Neural crest cell (in vitro differentiated cells): Measurements from ENCODE around the gene SH2D7. TPM values are rescaled to one million over a fixed set of nuclear protein-coding genes. Genes with fewer than 3 reads are reported as not detected.

Source experiments
- DNase-seq: peaks from one replicate; pipeline ENCODE4 v3.0.0; 2021; ENCODE audit warnings: low read depth, mixed read lengths, low spot score
- H3K27ac Mint-ChIP-seq: one replicate; pipeline ENCODE4 v1.8.0; 2021; ENCODE audit warnings: mild to moderate bottlenecking, mixed read lengths; ENCODE audit not compliant: unreplicated experiment
- H3K27me3 Mint-ChIP-seq: 2 replicates; pipeline ENCODE4 v1.8.0; 2021; ENCODE audit warnings: low read depth, mild to moderate bottlenecking, mixed read lengths
- H3K36me3 Mint-ChIP-seq: 2 replicates; pipeline ENCODE4 v1.8.0; 2021; ENCODE audit warnings: low read depth, mild to moderate bottlenecking, mixed read lengths
- H3K4me1 Mint-ChIP-seq: 2 replicates; pipeline ENCODE4 v1.8.0; 2021; ENCODE audit warnings: mixed read lengths
- H3K4me3 Mint-ChIP-seq: one replicate; pipeline ENCODE4 v1.8.0; 2021; ENCODE audit warnings: mild to moderate bottlenecking, mixed read lengths
- H3K9me3 Mint-ChIP-seq: 2 replicates; pipeline ENCODE4 v1.8.0; 2021; ENCODE audit warnings: mixed read lengths
- total RNA-seq: library from RNA; stranded (reverse); gene quantifications from 2 replicates; pipeline ENCODE4 v1.2.1, GENCODE V29; 2021
- TF ChIP-seq, protein P1 (sequence below): fragments of 200-600 bp; sonication (generic); conservative IDR thresholded peaks from 2 replicates; pipeline ENCODE4 v1.5.0; 2021; ENCODE audit warnings: antibody characterized with exemption, mild to moderate bottlenecking

SH2D7 gene
- total RNA-seq, 1 donor from 2014 or later, result not detected

- no peak for DNase-seq
- no peaks in the 10 kb centered on the region for H3K9me3 Mint-ChIP-seq
- TF ChIP-seq, protein P1, sequence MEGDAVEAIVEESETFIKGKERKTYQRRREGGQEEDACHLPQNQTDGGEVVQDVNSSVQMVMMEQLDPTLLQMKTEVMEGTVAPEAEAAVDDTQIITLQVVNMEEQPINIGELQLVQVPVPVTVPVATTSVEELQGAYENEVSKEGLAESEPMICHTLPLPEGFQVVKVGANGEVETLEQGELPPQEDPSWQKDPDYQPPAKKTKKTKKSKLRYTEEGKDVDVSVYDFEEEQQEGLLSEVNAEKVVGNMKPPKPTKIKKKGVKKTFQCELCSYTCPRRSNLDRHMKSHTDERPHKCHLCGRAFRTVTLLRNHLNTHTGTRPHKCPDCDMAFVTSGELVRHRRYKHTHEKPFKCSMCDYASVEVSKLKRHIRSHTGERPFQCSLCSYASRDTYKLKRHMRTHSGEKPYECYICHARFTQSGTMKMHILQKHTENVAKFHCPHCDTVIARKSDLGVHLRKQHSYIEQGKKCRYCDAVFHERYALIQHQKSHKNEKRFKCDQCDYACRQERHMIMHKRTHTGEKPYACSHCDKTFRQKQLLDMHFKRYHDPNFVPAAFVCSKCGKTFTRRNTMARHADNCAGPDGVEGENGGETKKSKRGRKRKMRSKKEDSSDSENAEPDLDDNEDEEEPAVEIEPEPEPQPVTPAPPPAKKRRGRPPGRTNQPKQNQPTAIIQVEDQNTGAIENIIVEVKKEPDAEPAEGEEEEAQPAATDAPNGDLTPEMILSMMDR, result no peak
- H3K4me1 Mint-ChIP-seq, result peaks cover 55% of the 10 kb centered on the region
- no peaks in the 10 kb centered on the region for H3K27me3 Mint-ChIP-seq
- no peak overlapping the region for H3K4me3 Mint-ChIP-seq
- no peak overlapping the region for H3K27ac Mint-ChIP-seq
- no peaks in the 10 kb centered on the region for H3K36me3 Mint-ChIP-seq
These were observed 20.1 kb upstream of the SH2D7 start for GRCh38 chr15:78072080-78072892.

GRCh38 chr15:78073046-78073787 lies 19.1 kb upstream of the SH2D7 start:
- no peaks in the 10 kb centered on the region for H3K9me3 Mint-ChIP-seq
- H3K4me1 Mint-ChIP-seq, result peaks cover 52% of the 10 kb centered on the region
- no peaks in the 10 kb centered on the region for H3K27me3 Mint-ChIP-seq
- TF ChIP-seq, protein P1, result no peak
- no peak overlapping the region for H3K4me3 Mint-ChIP-seq
- H3K36me3 Mint-ChIP-seq, result no peaks in the 10 kb centered on the region
- DNase-seq, result no peak
- peak overlapping the region; percentile 21 for H3K27ac Mint-ChIP-seq

GRCh38 chr15:78075490-78076230 lies 16.7 kb upstream of the SH2D7 start:
- H3K27ac Mint-ChIP-seq, result no peak overlapping the region

DNA sequence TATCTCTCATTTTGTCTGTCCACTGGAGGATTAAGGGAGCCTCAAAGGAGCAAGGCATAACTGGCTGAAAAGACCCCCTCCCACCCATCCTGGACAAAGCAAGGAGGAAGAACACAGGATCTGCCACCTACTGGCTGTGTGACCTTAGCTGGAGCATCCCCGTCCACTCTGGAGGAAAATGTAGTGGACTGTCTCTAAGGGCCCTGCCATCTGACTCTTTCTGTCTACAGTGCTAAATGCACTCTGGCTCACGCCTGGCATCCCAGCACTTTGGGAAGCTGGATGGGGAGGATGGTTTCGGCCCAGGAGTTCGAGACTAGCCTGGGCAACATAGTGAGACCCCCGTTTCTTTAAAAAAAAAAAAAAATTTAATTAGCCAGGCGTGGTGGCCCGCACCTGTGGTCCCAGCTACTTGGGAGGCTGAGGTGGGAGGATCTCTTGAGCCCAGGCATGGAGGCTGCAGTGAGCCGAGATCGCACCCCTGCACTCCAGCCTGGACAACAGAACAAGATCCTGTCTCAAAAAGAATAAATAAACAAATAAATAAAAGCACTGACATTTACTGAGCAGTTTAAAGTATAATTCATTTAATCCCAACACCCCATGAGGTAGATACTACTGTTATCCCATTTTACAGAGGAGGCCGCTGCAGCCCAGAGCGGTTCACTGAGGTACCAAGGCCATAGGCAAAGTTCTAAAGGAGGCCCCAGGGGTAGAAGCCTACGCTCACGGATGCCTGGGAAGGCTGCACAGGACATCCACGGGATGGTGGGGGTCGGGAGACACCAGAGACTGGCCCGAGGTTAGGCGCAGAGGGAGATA lies 15.9 kb upstream of the SH2D7 start:
- Mint-ChIP-seq H3K27ac (peak overlapping the region; percentile 94), H3K36me3 (no peaks in the 10 kb centered on the region), H3K27me3 (no peaks in the 10 kb centered on the region), H3K4me3 (peak overlapping the region; percentile 95), H3K9me3 (no peaks in the 10 kb centered on the region), H3K4me1 (peaks cover 37% of the 10 kb centered on the region)
- DNase-seq, result no peak
- TF ChIP-seq, protein P1, result no peak

More at GRCh38 chr15:78075490-78076230, 16.7 kb upstream of the SH2D7 start:
- Mint-ChIP-seq H3K9me3 (no peaks in the 10 kb centered on the region), H3K4me3 (peak overlapping the region; percentile 95), H3K4me1 (peaks cover 37% of the 10 kb centered on the region), H3K36me3 (no peaks in the 10 kb centered on the region), H3K27me3 (no peaks in the 10 kb centered on the region)
- no peak for DNase-seq
- TF ChIP-seq, protein P1, result no peak
